ENCODE results near the gene CTSC. TPM values are rescaled to one million over a fixed set of nuclear protein-coding genes. Genes with fewer than 3 reads are reported as not detected.

The CTSC gene
- total and polyA plus RNA-seq, 9 of the 15 experiments (the other 6 are each of a cell fraction or from before 2014, with no cell fraction given): 113 to 403 (median 187) TPM

GRCh38 chr11:88337181-88337986, at the start of gene CTSC (continued):
- 0 out of 2 replicates have a peak, but pooled peaks have one; percentile 27 for TF ChIP-seq ZFP91 (CRISPR knock-in tag; IDR thresholded peaks at IDR 0.05)
- no peak for TF ChIP-seq MCM5 (IDR thresholded peaks at IDR 0.05; ENCODE audit: low read depth)
- TF ChIP-seq POLR2H (tag; IDR thresholded peaks at IDR 0.05; ENCODE audit: low read depth): peak; percentile 74; the same call in 1 of the 2 replicates
- peak; percentile 89; the same call in 1 of the 2 replicates for TF ChIP-seq KAT7 (CRISPR knock-in tag; IDR thresholded peaks at IDR 0.05; ENCODE audit: borderline replicate concordance)
- TF ChIP-seq EP400 (IDR thresholded peaks at IDR 0.05): peak; percentile 95
- peak; percentile 59; the same call in 1 of the 2 replicates for TF ChIP-seq JUND (IDR thresholded peaks at IDR 0.05; ENCODE audit: borderline replicate concordance, low read depth, low read length)
- TF ChIP-seq JUND (tag; IDR thresholded peaks at IDR 0.05; ENCODE audit: borderline replicate concordance, low read depth, low read length): no peak; the same call in 2 of the 3 replicates
- 0 out of 2 replicates have a peak, but pooled peaks have one; percentile 17 for TF ChIP-seq SMARCE1 (IDR thresholded peaks at IDR 0.05)
- TF ChIP-seq GTF2F1 (IDR thresholded peaks at IDR 0.05; ENCODE audit: low read depth, low read length): peak; percentile 75
- 0 out of 2 replicates have a peak, but pooled peaks have one; percentile 66 for TF ChIP-seq CHCHD3 (CRISPR knock-in tag; IDR thresholded peaks at IDR 0.05)
- TF ChIP-seq YY1 (IDR thresholded peaks at IDR 0.05; ENCODE audit: borderline replicate concordance in 1 of 3, control insufficient read depth in 1 of 3, extremely low read depth in 1 of 3, insufficient read depth in 3 of 3, insufficient read length in 1 of 3, insufficient replicate concordance in 2 of 3, low read depth in 1 of 3, low read length in 2 of 3): peak in 2 of 3 experiments; percentile 71 to 82
- no peak for TF ChIP-seq KAT2B (IDR thresholded peaks at IDR 0.05; ENCODE audit: low read depth, low read length)
- peak; percentile 52 for TF ChIP-seq VEZF1 (CRISPR knock-in tag; IDR thresholded peaks at IDR 0.05)
- peak; percentile 89 for TF ChIP-seq CBX1 (IDR thresholded peaks at IDR 0.05; ENCODE audit: low read depth)
- 0 out of 2 replicates have a peak, but pooled peaks have one; percentile 17 for TF ChIP-seq SREBF1 (IDR thresholded peaks at IDR 0.05; ENCODE audit: borderline replicate concordance, low read depth, low read length)
- TF ChIP-seq ZNF263 (CRISPR knock-in tag; IDR thresholded peaks at IDR 0.05; ENCODE audit: borderline replicate concordance): peak; percentile 58; the same call in 1 of the 2 replicates
- peak; percentile 87 for TF ChIP-seq MXI1 (IDR thresholded peaks at IDR 0.05; ENCODE audit: low read depth, low read length)
- peak; percentile 95 for TF ChIP-seq MAX (CRISPR knock-in tag; IDR thresholded peaks at IDR 0.05)
- TF ChIP-seq CBFA2T3 (IDR thresholded peaks at IDR 0.05): peak; percentile 32
- TF ChIP-seq CLOCK (CRISPR knock-in tag; IDR thresholded peaks at IDR 0.05; ENCODE audit: borderline replicate concordance): no peak
- TF ChIP-seq ZNF3 (CRISPR knock-in tag; IDR thresholded peaks at IDR 0.05): 0 out of 2 replicates have a peak, but pooled peaks have one; percentile 13

Data from K562 (cell line).